Upper lobe of left lung (tissue), 4 donors: Measurements from ENCODE around the gene PPP1R13B.

Experiments used
- EP300 ChIP-seq, 4 donors: sonication (generic); formaldehyde crosslinking; IDR thresholded peaks; one replicate each; pipeline ENCODE4 v1.5.1; 2017; ENCODE audit warnings: antibody characterized with exemption in 4 of 4, control low read depth in 2 of 4
- POLR2A ChIP-seq, 4 donors: fragments of 450-650 bp; IDR thresholded peaks; one replicate each; pipeline ENCODE4 v1.5.1; 2016 to 2017; ENCODE audit warnings: antibody characterized with exemption in 4 of 4, mild to moderate bottlenecking in 2 of 4
- POLR2AphosphoS5 ChIP-seq, 2 donors: sonication (generic); formaldehyde crosslinking; IDR thresholded peaks; one replicate each; pipeline ENCODE4 v1.5.1; 2017; ENCODE audit warnings: antibody characterized with exemption in 2 of 2
- TF ChIP-seq, protein P1 (sequence below), 6 experiments: fragments of 450-650 bp in 4 of 6; fragments of 200-600 bp in 2 of 6; sonication (generic) in 2 of 6; IDR thresholded peaks; one replicate each; pipeline ENCODE4 v1.5.1; 2016 to 2019; ENCODE audit warnings: antibody characterized with exemption in 6 of 6

DNA sequence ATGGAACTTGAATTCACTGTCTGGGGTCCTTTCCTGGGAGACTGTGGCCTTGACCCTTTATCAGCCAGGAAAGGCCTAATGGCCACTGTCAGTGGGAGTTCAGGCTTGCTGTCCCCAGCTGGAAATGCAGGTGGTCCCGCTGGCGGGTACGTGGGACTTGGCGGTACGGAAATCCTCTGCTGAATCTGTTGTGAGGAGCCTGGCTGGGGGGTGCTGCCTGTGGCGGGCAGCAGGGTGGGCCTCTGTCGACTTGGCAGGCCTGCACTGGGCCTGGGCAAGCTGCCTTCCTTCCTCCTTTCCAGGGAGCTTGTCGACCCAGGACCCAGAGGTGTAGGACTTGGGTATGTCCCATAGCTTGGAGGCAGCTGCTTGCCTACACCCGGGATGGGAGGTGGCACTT lies 105.5 kb downstream of the PPP1R13B start:
- TF ChIP-seq POLR2A (IDR thresholded peaks at IDR 0.05), result no peak
- TF ChIP-seq, protein P1, sequence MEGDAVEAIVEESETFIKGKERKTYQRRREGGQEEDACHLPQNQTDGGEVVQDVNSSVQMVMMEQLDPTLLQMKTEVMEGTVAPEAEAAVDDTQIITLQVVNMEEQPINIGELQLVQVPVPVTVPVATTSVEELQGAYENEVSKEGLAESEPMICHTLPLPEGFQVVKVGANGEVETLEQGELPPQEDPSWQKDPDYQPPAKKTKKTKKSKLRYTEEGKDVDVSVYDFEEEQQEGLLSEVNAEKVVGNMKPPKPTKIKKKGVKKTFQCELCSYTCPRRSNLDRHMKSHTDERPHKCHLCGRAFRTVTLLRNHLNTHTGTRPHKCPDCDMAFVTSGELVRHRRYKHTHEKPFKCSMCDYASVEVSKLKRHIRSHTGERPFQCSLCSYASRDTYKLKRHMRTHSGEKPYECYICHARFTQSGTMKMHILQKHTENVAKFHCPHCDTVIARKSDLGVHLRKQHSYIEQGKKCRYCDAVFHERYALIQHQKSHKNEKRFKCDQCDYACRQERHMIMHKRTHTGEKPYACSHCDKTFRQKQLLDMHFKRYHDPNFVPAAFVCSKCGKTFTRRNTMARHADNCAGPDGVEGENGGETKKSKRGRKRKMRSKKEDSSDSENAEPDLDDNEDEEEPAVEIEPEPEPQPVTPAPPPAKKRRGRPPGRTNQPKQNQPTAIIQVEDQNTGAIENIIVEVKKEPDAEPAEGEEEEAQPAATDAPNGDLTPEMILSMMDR (IDR thresholded peaks at IDR 0.05), result no peak
- no peak for TF ChIP-seq POLR2AphosphoS5 (IDR thresholded peaks at IDR 0.05)
- no peak for TF ChIP-seq EP300 (IDR thresholded peaks at IDR 0.05)
